ENCODE results near the gene MSLN.

Gene MSLN

GRCh38 chr16:760545-761343 lies at the start of gene MSLN:
MSLN (plus strand) TSS chr16:760734; CDS start chr16:762681, 1,947 bp downstream.
- TF ChIP-seq CTCF (IDR thresholded peaks at IDR 0.05), result no peak

- no peak for TF ChIP-seq CTCF (IDR thresholded peaks at IDR 0.05)
These were observed 49.5 kb upstream of the MSLN start for GRCh38 chr16:711084-711483.

GRCh38 chr16:711548-712320 lies 48.8 kb upstream of the MSLN start:
- TF ChIP-seq CTCF (IDR thresholded peaks at IDR 0.05), result peak; percentile 87

- TF ChIP-seq CTCF (IDR thresholded peaks at IDR 0.05), result peak; percentile 42
These were observed 47.7 kb upstream of the MSLN start for GRCh38 chr16:712740-713250.

GRCh38 chr16:714079-714478 lies 46.5 kb upstream of the MSLN start:
- no peak for TF ChIP-seq CTCF (IDR thresholded peaks at IDR 0.05)

- TF ChIP-seq CTCF (IDR thresholded peaks at IDR 0.05), result no peak
These were observed 45.7 kb upstream of the MSLN start, which contains the start of gene METRN for GRCh38 chr16:714558-715476. METRN (plus strand) TSS chr16:715118; CDS start chr16:715290, 172 bp downstream.
